Loucy (cell line): ENCODE measurements around the gene PRRT4.

ENCODE experiments used
- H2AFZ ChIP-seq: fragments of 200-600 bp; sonication (generic); 2 replicates; pipeline ENCODE4 v1.6.0; 2016; ENCODE audit warnings: antibody characterized with exemption, mild to moderate bottlenecking, low read length, moderate library complexity
- H3F3A ChIP-seq: fragments of 200-600 bp; 2 replicates; pipeline ENCODE4 v1.6.0; 2016; ENCODE audit warnings: antibody characterized with exemption, low read depth, mild to moderate bottlenecking
- H3K27me3 ChIP-seq: fragments of 200-600 bp; sonication (generic); 2 replicates; pipeline ENCODE4 v1.6.1; 2014; ENCODE audit warnings: low read length, mild to moderate bottlenecking; ENCODE audit not compliant: insufficient read depth, poor library complexity, severe bottlenecking
- H3K36me3 ChIP-seq: fragments of 200-600 bp; sonication (generic); 2 replicates; pipeline ENCODE4 v1.6.1; 2016; ENCODE audit warnings: low read length; ENCODE audit not compliant: insufficient read depth
- H3K4me1 ChIP-seq: fragments of 200-600 bp; sonication (generic); 2 replicates; pipeline ENCODE4 v1.5.1; 2014; ENCODE audit warnings: low read length, mild to moderate bottlenecking; ENCODE audit not compliant: insufficient read depth, poor library complexity, severe bottlenecking
- H3K4me2 ChIP-seq: fragments of 200-600 bp; sonication (generic); 2 replicates; pipeline ENCODE4 v1.6.0; 2014; ENCODE audit warnings: antibody characterized with exemption, low read length, low read depth, mild to moderate bottlenecking; ENCODE audit not compliant: poor library complexity, severe bottlenecking
- H3K4me3 ChIP-seq: fragments of 200-600 bp; sonication (generic); 2 replicates; pipeline ENCODE4 v1.5.1; 2014; ENCODE audit warnings: low read length, mild to moderate bottlenecking, mixed read lengths; ENCODE audit not compliant: poor library complexity, severe bottlenecking
- H3K79me2 ChIP-seq: fragments of 200-600 bp; sonication (generic); 2 replicates; pipeline ENCODE4 v1.6.1; 2014; ENCODE audit warnings: low read length; ENCODE audit not compliant: insufficient read depth
- H3K9ac ChIP-seq: fragments of 200-600 bp; sonication (generic); 2 replicates; pipeline ENCODE4 v1.6.0; 2014; ENCODE audit warnings: mild to moderate bottlenecking, low read depth, low read length, moderate library complexity; ENCODE audit not compliant: poor library complexity, severe bottlenecking
- H3K9me2 ChIP-seq: fragments of 200-600 bp; sonication (generic); replicated peaks from 2 replicates; pipeline ENCODE4 v1.6.1; 2016; ENCODE audit warnings: low read depth, low read length, mixed read lengths
- H3K9me3 ChIP-seq: fragments of 200-600 bp; sonication (generic); 2 replicates; pipeline ENCODE4 v1.6.1; 2014; ENCODE audit warnings: mild to moderate bottlenecking, antibody characterized with exemption, low read length, low read depth; ENCODE audit not compliant: insufficient read depth
- H4K20me1 ChIP-seq: fragments of 200-600 bp; sonication (generic); 2 replicates; pipeline ENCODE4 v1.6.0; 2014; ENCODE audit warnings: antibody characterized with exemption, low read length, mild to moderate bottlenecking; ENCODE audit not compliant: insufficient read depth, poor library complexity, severe bottlenecking
- EZH2phosphoT487 ChIP-seq: fragments of 200-600 bp; IDR thresholded peaks from 2 replicates; pipeline ENCODE4 v1.6.1; 2018; ENCODE audit warnings: antibody characterized with exemption, mild to moderate bottlenecking, moderate library complexity, borderline replicate concordance
- TF ChIP-seq, protein P1 (sequence below): fragments of 200-600 bp; sonication (generic); conservative IDR thresholded peaks from 2 replicates; pipeline ENCODE4 v1.5.1; 2014; ENCODE audit warnings: mild to moderate bottlenecking, antibody characterized with exemption, low read length

Gene PRRT4

DNA sequence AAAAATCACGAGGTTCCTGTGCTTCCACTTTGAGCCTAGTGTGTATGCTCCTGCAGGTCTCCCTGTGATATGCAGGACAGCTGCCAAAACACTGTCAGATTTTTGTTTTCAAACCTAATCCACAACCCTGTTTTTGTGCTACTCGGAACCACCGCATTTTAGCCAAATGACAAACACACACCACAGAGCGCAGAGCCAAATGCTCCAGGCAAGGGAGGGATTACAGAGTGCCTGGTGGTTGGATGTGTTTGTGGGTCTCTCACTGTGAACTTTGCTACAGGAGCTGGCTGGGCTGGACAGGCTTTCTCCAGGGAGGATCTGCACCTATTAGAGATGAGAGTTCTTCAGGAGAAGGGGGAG is 12.0 kb downstream of the PRRT4 start:
- Histone ChIP-seq H3K9me2 (no peaks in the 10 kb centered on the region), H3K4me3 (no peak overlapping the region), H3K79me2 (no peaks in the 10 kb centered on the region), H2AFZ (no peak overlapping the region), H3F3A (no peaks in the 10 kb centered on the region), H3K4me1 (no peaks in the 10 kb centered on the region), H3K9me3 (no peaks in the 10 kb centered on the region), H3K4me2 (no peak overlapping the region), H3K27me3 (no peaks in the 10 kb centered on the region), H3K9ac (no peak overlapping the region), H3K36me3 (no peaks in the 10 kb centered on the region), H4K20me1 (no peaks in the 10 kb centered on the region)
- no peak for TF ChIP-seq EZH2phosphoT487

GRCh38 chr7:128347647-128348097 is 13.8 kb downstream of the PRRT4 start:
- no peak for TF ChIP-seq EZH2phosphoT487
- TF ChIP-seq, protein P1, sequence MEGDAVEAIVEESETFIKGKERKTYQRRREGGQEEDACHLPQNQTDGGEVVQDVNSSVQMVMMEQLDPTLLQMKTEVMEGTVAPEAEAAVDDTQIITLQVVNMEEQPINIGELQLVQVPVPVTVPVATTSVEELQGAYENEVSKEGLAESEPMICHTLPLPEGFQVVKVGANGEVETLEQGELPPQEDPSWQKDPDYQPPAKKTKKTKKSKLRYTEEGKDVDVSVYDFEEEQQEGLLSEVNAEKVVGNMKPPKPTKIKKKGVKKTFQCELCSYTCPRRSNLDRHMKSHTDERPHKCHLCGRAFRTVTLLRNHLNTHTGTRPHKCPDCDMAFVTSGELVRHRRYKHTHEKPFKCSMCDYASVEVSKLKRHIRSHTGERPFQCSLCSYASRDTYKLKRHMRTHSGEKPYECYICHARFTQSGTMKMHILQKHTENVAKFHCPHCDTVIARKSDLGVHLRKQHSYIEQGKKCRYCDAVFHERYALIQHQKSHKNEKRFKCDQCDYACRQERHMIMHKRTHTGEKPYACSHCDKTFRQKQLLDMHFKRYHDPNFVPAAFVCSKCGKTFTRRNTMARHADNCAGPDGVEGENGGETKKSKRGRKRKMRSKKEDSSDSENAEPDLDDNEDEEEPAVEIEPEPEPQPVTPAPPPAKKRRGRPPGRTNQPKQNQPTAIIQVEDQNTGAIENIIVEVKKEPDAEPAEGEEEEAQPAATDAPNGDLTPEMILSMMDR = peak; percentile 90
- Histone ChIP-seq H3K4me1 (peaks cover 9% of the 10 kb centered on the region), H3K79me2 (peaks cover 10% of the 10 kb centered on the region), H2AFZ (no peak overlapping the region; the same call in 1 of the 2 replicates), H3K4me3 (no peak overlapping the region), H3K9ac (no peak overlapping the region), H3K9me3 (no peaks in the 10 kb centered on the region), H3K36me3 (no peaks in the 10 kb centered on the region), H3F3A (no peaks in the 10 kb centered on the region), H3K9me2 (no peaks in the 10 kb centered on the region), H4K20me1 (peaks cover 8% of the 10 kb centered on the region), H3K4me2 (no peak overlapping the region), H3K27me3 (no peaks in the 10 kb centered on the region)

DNA sequence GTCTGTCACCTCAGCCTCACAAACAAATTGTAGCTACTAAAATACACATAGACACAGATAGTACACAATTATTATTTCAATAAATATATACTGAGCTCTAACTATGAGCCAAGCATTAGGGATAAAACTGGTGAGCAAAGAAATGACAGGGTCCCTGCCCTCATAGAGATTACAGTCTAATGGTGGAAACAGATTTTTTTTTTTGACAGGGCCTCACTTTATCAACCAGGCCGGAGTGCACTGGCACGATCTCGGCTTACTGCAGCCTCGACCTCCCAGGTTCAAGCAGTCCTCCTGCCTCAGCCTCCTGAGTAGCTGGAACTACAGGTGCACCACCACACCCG is 17.1 kb downstream of the PRRT4 start:
- Histone ChIP-seq H3K9ac (peak overlapping the region; percentile 26), H3K9me2 (no peaks in the 10 kb centered on the region), H3K4me2 (peak overlapping the region; percentile 92), H4K20me1 (peaks cover 32% of the 10 kb centered on the region), H3K79me2 (peaks cover 42% of the 10 kb centered on the region), H3K27me3 (no peaks in the 10 kb centered on the region), H3K9me3 (no peaks in the 10 kb centered on the region), H2AFZ (peak overlapping the region; percentile 99), H3K4me1 (peaks cover 38% of the 10 kb centered on the region), H3K36me3 (no peaks in the 10 kb centered on the region; the same call in 1 of the 2 replicates), H3K4me3 (peak overlapping the region; percentile 86), H3F3A (no peaks in the 10 kb centered on the region)
- no peak for TF ChIP-seq EZH2phosphoT487
- TF ChIP-seq, protein P1 = no peak
